GM20000 (cell line): Measurements from ENCODE around the gene SERINC1.
"Not testable (repeated sequence)": the region's sequence is repeated elsewhere in the genome, so short reads cannot be mapped to it uniquely, and the experiment has no call there.

ENCODE experiments used
- DNase-seq: peaks from one replicate; pipeline ENCODE4 v3.0.0; 2012; ENCODE audit warnings: low spot score
- CTCF ChIP-seq: IDR thresholded peaks from 2 replicates; pipeline ENCODE4 v1.5.1; 2012; ENCODE audit warnings: mild to moderate bottlenecking, control low read depth; ENCODE audit errors: extremely low read depth, missing control alignments

SERINC1 gene

GRCh38 chr6:122458087-122458486 lies 13.5 kb downstream of the SERINC1 start:
- no peak for TF ChIP-seq CTCF
- no peak for DNase-seq

GRCh38 chr6:122455116-122455515 lies 16.5 kb downstream of the SERINC1 start:
- not testable (repeated sequence) for DNase-seq

GRCh38 chr6:122454673-122455072 lies 16.9 kb downstream of the SERINC1 start:
- DNase-seq = no peak
- TF ChIP-seq CTCF = no peak

GRCh38 chr6:122452509-122452908 lies 19.1 kb downstream of the SERINC1 start:
- no peak for DNase-seq
- TF ChIP-seq CTCF = no peak

- no peak for DNase-seq
- TF ChIP-seq CTCF = no peak
Measured at GRCh38 chr6:122449069-122449468, 22.5 kb downstream of the SERINC1 start.

GRCh38 chr6:122445274-122445673 lies 26.3 kb downstream of the SERINC1 start:
- DNase-seq = no peak

GRCh38 chr6:122438975-122439374 lies 32.6 kb downstream of the SERINC1 start:
- TF ChIP-seq CTCF = no peak
- no peak for DNase-seq

More at GRCh38 chr6:122445274-122445673, 26.3 kb downstream of the SERINC1 start:
- TF ChIP-seq CTCF = no peak

- TF ChIP-seq CTCF = no peak
- no peak for DNase-seq
Measured at GRCh38 chr6:122432816-122433215, 38.8 kb downstream of the SERINC1 start.
